NCI-H2029 treated with DMSO at 0.1 percent for 48 hours (cell line): ENCODE data around the gene SLC22A1.
"Not testable (repeated sequence)": the region's sequence is repeated elsewhere in the genome, so short reads cannot be mapped to it uniquely, and the experiment has no call there.

Source experiments
- DNase-seq: peaks from one replicate; lab custom pipeline; 2025; lab: John Stamatoyannopoulos, UW

Gene SLC22A1

DNA sequence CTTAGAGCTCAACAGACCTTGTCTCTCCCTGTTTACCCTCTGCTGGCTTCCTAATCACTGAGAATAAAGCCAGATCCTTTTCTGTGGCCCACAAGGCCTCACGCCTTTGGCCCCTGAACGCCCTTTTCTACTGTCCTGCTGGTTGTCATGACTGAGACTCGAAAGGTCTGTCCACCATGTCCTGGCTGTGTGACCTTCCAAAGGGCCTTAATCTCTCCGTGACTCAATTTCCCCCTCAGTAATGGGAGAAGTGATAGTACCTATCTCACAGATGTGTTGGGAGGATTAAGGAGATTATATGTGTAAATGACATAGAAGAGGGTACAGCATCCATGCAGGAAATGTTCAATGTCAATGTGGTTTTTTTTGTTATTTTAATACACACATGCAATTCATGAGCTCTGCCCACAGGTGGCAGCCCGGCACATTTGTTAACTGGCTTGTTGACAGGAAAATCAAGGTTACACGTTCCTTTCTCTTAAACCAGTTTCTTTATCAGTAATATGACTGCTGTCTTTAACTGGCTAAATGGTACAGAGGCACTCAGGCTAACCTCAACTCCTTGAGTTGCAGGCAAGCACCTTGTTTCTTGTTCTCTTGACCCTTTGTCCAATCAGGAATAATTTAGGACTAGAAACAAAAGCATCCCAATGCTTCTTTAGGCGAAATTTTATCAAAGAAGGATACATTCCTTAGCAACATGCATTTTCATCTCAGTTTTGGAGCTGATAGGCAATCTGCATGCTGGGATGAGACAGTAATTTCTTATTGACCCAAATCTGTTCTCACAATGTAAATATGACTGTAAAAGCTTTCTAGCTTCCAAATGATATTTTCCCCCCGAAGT is 16.6 kb downstream of the SLC22A1 start:
- peak; percentile 25 for DNase-seq

DNA sequence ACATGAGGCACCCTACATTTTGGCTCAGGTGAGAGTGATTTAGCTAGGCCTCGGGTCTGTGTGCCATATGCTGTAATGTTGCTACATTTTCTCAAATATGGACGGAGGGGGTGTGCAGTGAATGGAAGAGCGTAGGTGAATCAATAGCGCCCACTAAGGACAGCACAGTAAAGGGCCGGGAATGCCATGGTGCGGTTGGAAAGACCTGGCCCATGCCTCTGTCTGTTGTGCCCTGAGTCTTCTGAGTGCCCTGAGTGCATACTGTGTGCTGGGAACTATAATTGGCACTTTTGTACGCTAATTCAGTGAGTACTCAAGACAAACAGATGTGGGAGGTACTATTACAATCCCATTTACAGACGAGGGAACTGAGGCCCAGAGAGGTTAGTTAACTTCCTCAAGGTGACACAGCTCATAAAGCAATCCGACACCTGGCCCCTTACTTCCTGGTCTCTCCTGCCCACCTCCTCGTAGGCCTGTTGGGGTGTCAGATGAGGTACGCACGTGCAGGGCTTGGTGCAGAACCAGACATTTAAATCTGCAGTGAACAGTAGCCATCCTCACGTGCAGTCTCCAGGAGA is 17.3 kb downstream of the SLC22A1 start:
- no peak for DNase-seq

- no peak for DNase-seq
These were observed 17.8 kb downstream of the SLC22A1 start for GRCh38 chr6:160139420-160139851.

- DNase-seq, result not testable (repeated sequence)
These were observed 18.9 kb downstream of the SLC22A1 start for GRCh38 chr6:160140493-160140892.

GRCh38 chr6:160141001-160141726 is 19.5 kb downstream of the SLC22A1 start:
- no peak for DNase-seq

DNA sequence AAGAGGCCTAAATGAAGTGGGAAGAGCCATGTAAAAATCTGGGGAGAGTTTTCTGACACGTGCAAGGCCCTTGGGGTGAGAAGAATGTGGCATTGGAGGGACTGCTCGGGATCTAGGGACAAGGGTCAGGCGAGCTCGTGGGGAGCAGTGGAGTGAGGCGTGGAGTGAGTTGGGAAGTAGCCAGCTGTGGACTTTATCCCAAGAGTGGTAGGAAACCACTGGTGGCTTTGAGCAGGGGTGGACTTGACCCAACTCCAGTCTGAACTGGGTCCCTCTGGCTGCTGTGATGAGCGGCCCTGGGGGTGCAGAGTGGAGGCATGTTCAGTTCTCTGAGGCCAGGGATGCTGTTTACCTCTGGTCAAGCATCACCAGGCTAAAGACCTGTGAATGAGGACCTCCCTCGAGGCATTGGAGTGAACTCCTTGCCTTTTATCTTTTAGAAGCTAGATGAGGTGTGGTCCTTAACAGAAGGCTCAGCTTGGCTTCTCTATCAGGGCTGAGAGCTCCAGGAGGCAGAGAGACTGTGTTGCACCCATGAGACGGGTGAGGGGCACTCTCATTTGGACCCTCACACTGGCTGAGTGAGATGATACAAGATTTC is 20.6 kb downstream of the SLC22A1 start:
- no peak for DNase-seq

GRCh38 chr6:160146454-160147145 is 25.0 kb downstream of the SLC22A1 start:
- DNase-seq, result no peak

DNA sequence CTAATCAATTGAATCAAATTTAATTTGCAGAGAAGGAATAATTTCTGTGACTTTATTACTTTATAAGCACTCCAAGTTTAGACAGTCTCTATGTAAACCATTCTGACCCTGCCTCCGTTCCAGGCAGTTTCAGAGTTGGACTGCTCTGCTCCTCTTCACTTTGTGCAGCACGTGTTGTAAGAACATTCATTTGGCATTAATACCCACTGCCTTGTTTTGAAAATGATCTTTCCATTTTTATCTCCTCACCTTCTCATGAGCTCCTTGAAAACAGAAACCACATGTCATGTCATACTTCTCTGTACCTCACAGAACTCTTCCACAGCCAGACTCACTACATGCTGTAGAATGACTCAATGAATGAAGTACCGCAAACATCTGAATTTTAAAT is 25.5 kb downstream of the SLC22A1 start:
- DNase-seq, result no peak

GRCh38 chr6:160154471-160154870 is 32.9 kb downstream of the SLC22A1 start:
- DNase-seq, result no peak

GRCh38 chr6:160156842-160157241 is 35.2 kb downstream of the SLC22A1 start:
- no peak for DNase-seq

GRCh38 chr6:160160450-160160849 is 38.8 kb downstream of the SLC22A1 start:
- DNase-seq, result no peak

GRCh38 chr6:160160929-160161646 is 39.5 kb downstream of the SLC22A1 start:
- DNase-seq, result no peak

DNA sequence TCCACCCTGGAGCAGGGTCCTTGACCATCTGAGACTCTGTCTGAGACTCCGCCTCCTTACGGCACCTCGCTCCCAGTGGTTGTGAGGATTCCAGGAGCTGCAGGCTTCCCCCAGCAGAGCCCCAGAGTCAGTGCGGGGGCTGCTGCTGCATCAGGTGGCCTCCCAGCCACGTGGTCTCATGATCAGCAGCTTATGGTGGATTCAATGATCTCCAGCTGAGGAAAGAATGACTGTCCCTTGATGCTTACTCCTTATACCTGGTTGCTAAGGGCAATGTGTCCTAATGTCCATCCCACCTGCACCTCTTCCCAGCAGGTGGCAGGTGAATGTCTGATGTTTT is 40.0 kb downstream of the SLC22A1 start:
- DNase-seq, result no peak

DNA sequence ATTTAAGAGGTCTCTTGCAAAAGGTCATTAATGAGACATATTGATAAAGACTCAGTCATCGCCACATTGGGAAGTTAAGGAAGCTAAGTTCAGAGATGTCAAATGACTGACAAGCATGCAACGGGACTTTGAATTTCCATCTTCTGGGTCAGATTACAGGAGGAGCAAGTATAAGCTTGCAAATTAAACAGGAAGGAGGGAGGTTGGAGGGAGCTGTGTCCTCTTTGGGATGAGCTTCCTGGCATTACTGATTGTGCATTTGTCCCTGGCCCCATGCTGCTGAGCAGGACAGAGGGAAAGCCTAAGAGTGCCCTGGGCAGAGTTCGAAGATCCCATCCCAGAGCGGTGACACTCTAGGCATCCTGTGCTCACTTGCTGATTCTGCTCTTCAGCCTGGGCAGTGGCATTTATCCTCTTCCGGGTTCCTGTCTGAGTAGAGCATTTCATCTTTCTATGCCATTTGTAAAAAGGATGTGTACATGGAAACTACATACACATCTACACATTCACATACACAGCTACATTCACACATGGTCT is 40.5 kb downstream of the SLC22A1 start:
- no peak for DNase-seq

GRCh38 chr6:160163425-160163824 is 41.8 kb downstream of the SLC22A1 start:
- no peak for DNase-seq

- no peak for DNase-seq
These were observed 42.3 kb downstream of the SLC22A1 start for GRCh38 chr6:160163912-160164311.

- DNase-seq, result not testable (repeated sequence)
These were observed 44.3 kb downstream of the SLC22A1 start for GRCh38 chr6:160165928-160166327.

GRCh38 chr6:160167604-160168399 is 46.2 kb downstream of the SLC22A1 start:
- DNase-seq, result no peak

- DNase-seq, result no peak
These were observed 48.5 kb downstream of the SLC22A1 start for GRCh38 chr6:160170018-160170680.

- no peak for DNase-seq
These were observed 51.1 kb downstream of the SLC22A1 start for GRCh38 chr6:160172704-160173103.
